HuH-7.5 (cell line): ENCODE data around the gene SMOC2.

Experiments
- DNase-seq: peaks from one replicate; pipeline ENCODE4 v3.0.0; 2011; ENCODE audit warnings: low spot score

Gene SMOC2

GRCh38 chr6:168713839-168714238, 272.9 kb downstream of the SMOC2 start:
- peak; percentile 60 for DNase-seq

GRCh38 chr6:168714547-168715260, 273.7 kb downstream of the SMOC2 start:
- no peak for DNase-seq

GRCh38 chr6:168715643-168716481, 274.9 kb downstream of the SMOC2 start:
- no peak for DNase-seq

GRCh38 chr6:168716581-168716980, 275.6 kb downstream of the SMOC2 start:
- DNase-seq, result no peak

GRCh38 chr6:168717491-168717890, 276.5 kb downstream of the SMOC2 start:
- DNase-seq, result no peak
